Kidney (tissue), 14 donors: ENCODE results near the gene NAP1L1. TPM values are rescaled to one million over a fixed set of nuclear protein-coding genes. Genes with fewer than 3 reads are reported as not detected.

Experiments used
- DNase-seq, 5 donors: peaks; one replicate each; pipeline ENCODE4 v3.0.0-alpha.2; 2013 to 2020
- FAIRE-seq: peaks from 2 replicates; lab custom pipeline; 2012; peaks lifted over from hg19 to GRCh38; lab: Jason Lieb, UNC
- H3K27ac ChIP-seq, 2 donors: one replicate each; pipeline ENCODE4 v1.7.0; 2013; ENCODE audit warnings: low read depth in 2 of 2, low read length in 2 of 2, inconsistent platforms in 1 of 2
- H3K27me3 ChIP-seq: one replicate; pipeline ENCODE4 v1.7.1; 2013; ENCODE audit warnings: low read length, inconsistent platforms; ENCODE audit not compliant: control insufficient read depth, insufficient read depth
- H3K36me3 ChIP-seq, 3 donors: one replicate each; pipeline versions ENCODE4 v1.7.0 to v1.7.1; 2013; ENCODE audit warnings: low read length in 3 of 3, control low read depth in 1 of 3, inconsistent platforms in 1 of 3; ENCODE audit not compliant: insufficient read depth in 3 of 3, control insufficient read depth in 2 of 3
- H3K4me1 ChIP-seq, 3 donors: one replicate each; pipeline versions ENCODE4 v1.7.0 to v1.7.1; 2013; ENCODE audit warnings: low read length in 3 of 3, inconsistent platforms in 1 of 3, low read depth in 1 of 3; ENCODE audit not compliant: control insufficient read depth in 2 of 3, insufficient read depth in 2 of 3
- H3K4me3 ChIP-seq, 3 donors: one replicate each; pipeline versions ENCODE4 v1.7.0 to v1.8.1; 2013; ENCODE audit warnings: low read length in 3 of 3, control low read depth in 1 of 3, inconsistent platforms in 1 of 3
- H3K9ac ChIP-seq, 3 donors: one replicate each; pipeline versions ENCODE4 v1.7.0 to v1.7.1; 2013; ENCODE audit warnings: low read length in 3 of 3, control low read depth in 1 of 3, inconsistent platforms in 1 of 3
- H3K9me3 ChIP-seq, 3 donors: one replicate each; pipeline versions ENCODE4 v1.7.0 to v1.7.1; 2013; ENCODE audit warnings: low read length in 3 of 3, control low read depth in 1 of 3, inconsistent platforms in 1 of 3; ENCODE audit not compliant: control insufficient read depth in 2 of 3, insufficient read depth in 1 of 3
- CTCF ChIP-seq: IDR thresholded peaks from 3 replicates; pipeline ENCODE4 v1.5.1; 2012; ENCODE audit warnings: mild to moderate bottlenecking, moderate library complexity, borderline replicate concordance; ENCODE audit not compliant: insufficient read depth; ENCODE audit errors: extremely low read depth
- intact Hi-C: fragments of 100-400 bp; cut with DNase I; formaldehyde crosslinking; loops from one replicate; pipeline ENCODE4 v1.11.1; 2022
- polyA plus RNA-seq: library from polyadenylated mRNA; stranded (reverse); fragments of 350-450 nt; fragmentation: Illumina TruSeq; extraction: RNeasy Lipid Tissue Mini Kit (QIAGEN cat#74804); gene quantifications from one replicate; pipeline ENCODE4 v1.2.3, GENCODE V29; 2014; ENCODE audit warnings: low read depth, low replicate concordance; ENCODE audit not compliant: insufficient read depth
- total RNA-seq: library from RNA; stranded (reverse); fragmentation: NEBNext Ultra II Directional; extraction: Animal tissue kit (Norgen Biotek cat#: 25700); gene quantifications from one replicate; pipeline ENCODE4 v1.2.1, GENCODE V29; 2021
- donor health status: control.
- donor health status: control.
- donor health status: control.
- donor health status: control.
- donor health status: control.
- donor health status: DM: yes; HTN: yes; CAD: no.
- donor health status: Normal renal cell carcinoma (clear cell type).

Gene NAP1L1
- total and polyA plus RNA-seq, 2 donors from 2014 or later, result 180 to 288 TPM

GRCh38 chr12:76065917-76066316 lies 18.6 kb downstream of the NAP1L1 start:
- H3K27me3 ChIP-seq, result no peaks in the 10 kb centered on the region
- H3K4me3 ChIP-seq, result no peak overlapping the region
- no peak overlapping the region for H3K9ac ChIP-seq
- H3K36me3 ChIP-seq, result peaks cover 4 to 11% (median 8%) of the 10 kb centered on the region in 3 donors
- DNase-seq, result no peak
- no peak overlapping the region for H3K27ac ChIP-seq
- intact Hi-C loops, result no loop called here
- TF ChIP-seq CTCF, result no peak
- H3K4me1 ChIP-seq, result no peaks in the 10 kb centered on the region
- H3K9me3 ChIP-seq, result peaks cover 0 to 14% (median 1%) of the 10 kb centered on the region in 3 donors
- FAIRE-seq, result no peak

- no peak for TF ChIP-seq CTCF
- H3K4me1 ChIP-seq, result no peaks in the 10 kb centered on the region
- H3K36me3 ChIP-seq, result peaks cover 4 to 11% (median 8%) of the 10 kb centered on the region in 3 donors
- peaks cover 0 to 14% (median 1%) of the 10 kb centered on the region in 3 donors for H3K9me3 ChIP-seq
- no peak overlapping the region for H3K4me3 ChIP-seq
- no peak overlapping the region for H3K27ac ChIP-seq
- DNase-seq (no peak), FAIRE-seq (no peak)
- H3K27me3 ChIP-seq, result no peaks in the 10 kb centered on the region
- no peak overlapping the region for H3K9ac ChIP-seq
- intact Hi-C loops, result no loop called here
Measured at GRCh38 chr12:76064904-76065303, 19.6 kb downstream of the NAP1L1 start.

- intact Hi-C loops, result no loop called here
- no peaks in the 10 kb centered on the region for H3K4me1 ChIP-seq
- no peaks in the 10 kb centered on the region for H3K27me3 ChIP-seq
- no peak for DNase-seq
- no peak overlapping the region for H3K27ac ChIP-seq
- no peak for TF ChIP-seq CTCF
- no peak overlapping the region for H3K4me3 ChIP-seq
- FAIRE-seq, result no peak
- no peak overlapping the region for H3K9ac ChIP-seq
- H3K36me3 ChIP-seq, result peaks cover 2 to 22% (median 7%) of the 10 kb centered on the region in 3 donors
- H3K9me3 ChIP-seq, result peaks cover 0 to 7% (median 1%) of the 10 kb centered on the region in 3 donors
Measured at GRCh38 chr12:76060111-76060510, 24.4 kb downstream of the NAP1L1 start.

GRCh38 chr12:76057326-76057725 lies 27.2 kb downstream of the NAP1L1 start:
- intact Hi-C loops, result no loop called here
- no peak overlapping the region for H3K27ac ChIP-seq
- no peaks in the 10 kb centered on the region for H3K9me3 ChIP-seq
- TF ChIP-seq CTCF, result no peak
- H3K4me3 ChIP-seq, result no peak overlapping the region
- no peak overlapping the region for H3K9ac ChIP-seq
- peaks cover 5 to 36% (median 15%) of the 10 kb centered on the region in 3 donors for H3K36me3 ChIP-seq
- no peaks in the 10 kb centered on the region for H3K27me3 ChIP-seq
- no peaks in the 10 kb centered on the region for H3K4me1 ChIP-seq
- no peak for FAIRE-seq
- no peak for DNase-seq
